ENCODE measurements around the gene IDI1.

Gene IDI1

GRCh38 chr10:1063232-1063865 lies 14.4 kb upstream of the IDI1 start:
- Histone ChIP-seq H3K27me3 (ENCODE audit: control insufficient read depth, low read length) (no peaks in the 10 kb centered on the region), H3K9me3 (ENCODE audit: control insufficient read depth, insufficient read depth, low read length) (no peaks in the 10 kb centered on the region), H3K9me2 (replicated peaks; ENCODE audit: control insufficient read depth, low read length) (no peaks in the 10 kb centered on the region), H3K4me3 (ENCODE audit: low read length) (no peak overlapping the region), H3F3A (ENCODE audit: control insufficient read depth, insufficient read depth) (peaks cover 3% of the 10 kb centered on the region; the same call in 1 of the 2 replicates), H4K20me1 (ENCODE audit: control insufficient read depth, insufficient read depth, low read depth, low read length) (peaks cover 9% of the 10 kb centered on the region; the same call in 1 of the 2 replicates), H3K27ac (ENCODE audit: low read depth, low read length) (no peak overlapping the region), H3K4me2 (ENCODE audit: low read length) (no peak overlapping the region), H3K4me1 (ENCODE audit: control insufficient read depth, low read length) (peaks cover 28% of the 10 kb centered on the region), H3K36me3 (ENCODE audit: control insufficient read depth, low read length) (peaks cover 31% of the 10 kb centered on the region), H3K79me2 (ENCODE audit: control insufficient read depth, low read length) (peaks cover 58% of the 10 kb centered on the region)
- TF ChIP-seq CTCF (IDR thresholded peaks at IDR 0.05; ENCODE audit: low read depth, low read length, poor library complexity, severe bottlenecking) (no peak), EZH2phosphoT487 (IDR thresholded peaks at IDR 0.05; ENCODE audit: borderline replicate concordance, low read length) (no peak)

GRCh38 chr10:1061930-1062774 lies 13.2 kb upstream of the IDI1 start:
- TF ChIP-seq EZH2phosphoT487 (IDR thresholded peaks at IDR 0.05; ENCODE audit: borderline replicate concordance, low read length) (no peak), CTCF (IDR thresholded peaks at IDR 0.05; ENCODE audit: low read depth, low read length, poor library complexity, severe bottlenecking) (no peak)
- no peaks in the 10 kb centered on the region for H3K9me3 ChIP-seq (ENCODE audit: control insufficient read depth, insufficient read depth, low read length)
- H3K27ac ChIP-seq (ENCODE audit: low read depth, low read length): no peak overlapping the region
- H3K27me3 ChIP-seq (ENCODE audit: control insufficient read depth, low read length): no peaks in the 10 kb centered on the region
- peaks cover 19% of the 10 kb centered on the region for H4K20me1 ChIP-seq (ENCODE audit: control insufficient read depth, insufficient read depth, low read depth, low read length)
- H3K4me3 ChIP-seq (ENCODE audit: low read length): no peak overlapping the region
- H3K4me1 ChIP-seq (ENCODE audit: control insufficient read depth, low read length): peaks cover 31% of the 10 kb centered on the region
- H3K36me3 ChIP-seq (ENCODE audit: control insufficient read depth, low read length): peaks cover 41% of the 10 kb centered on the region
- H3K9me2 ChIP-seq (replicated peaks; ENCODE audit: control insufficient read depth, low read length): no peaks in the 10 kb centered on the region
- peaks cover 67% of the 10 kb centered on the region for H3K79me2 ChIP-seq (ENCODE audit: control insufficient read depth, low read length)
- H3K4me2 ChIP-seq (ENCODE audit: low read length): no peak overlapping the region
- no peaks in the 10 kb centered on the region; the same call in 1 of the 2 replicates for H3F3A ChIP-seq (ENCODE audit: control insufficient read depth, insufficient read depth)

- H3K4me2 ChIP-seq (ENCODE audit: low read length): no peak overlapping the region
- H3K9me3 ChIP-seq (ENCODE audit: control insufficient read depth, insufficient read depth, low read length): no peaks in the 10 kb centered on the region
- H3K27ac ChIP-seq (ENCODE audit: low read depth, low read length): no peak overlapping the region
- H3K27me3 ChIP-seq (ENCODE audit: control insufficient read depth, low read length): no peaks in the 10 kb centered on the region
- peaks cover 59% of the 10 kb centered on the region for H3K36me3 ChIP-seq (ENCODE audit: control insufficient read depth, low read length)
- peaks cover 86% of the 10 kb centered on the region for H3K79me2 ChIP-seq (ENCODE audit: control insufficient read depth, low read length)
- peaks cover 19% of the 10 kb centered on the region for H4K20me1 ChIP-seq (ENCODE audit: control insufficient read depth, insufficient read depth, low read depth, low read length)
- no peaks in the 10 kb centered on the region for H3K9me2 ChIP-seq (replicated peaks; ENCODE audit: control insufficient read depth, low read length)
- H3K4me1 ChIP-seq (ENCODE audit: control insufficient read depth, low read length): peaks cover 29% of the 10 kb centered on the region
- no peak for TF ChIP-seq CTCF (IDR thresholded peaks at IDR 0.05; ENCODE audit: low read depth, low read length, poor library complexity, severe bottlenecking)
- no peak for TF ChIP-seq EZH2phosphoT487 (IDR thresholded peaks at IDR 0.05; ENCODE audit: borderline replicate concordance, low read length)
- no peak overlapping the region for H3K4me3 ChIP-seq (ENCODE audit: low read length)
- H3F3A ChIP-seq (ENCODE audit: control insufficient read depth, insufficient read depth): peaks cover 7% of the 10 kb centered on the region; the same call in 1 of the 2 replicates
Measured at GRCh38 chr10:1059902-1060301, 11.0 kb upstream of the IDI1 start.

Measured in DOHH2 (cell line).